ENCODE data around the gene VCAM1. TPM values are rescaled to one million over a fixed set of nuclear protein-coding genes. Genes with fewer than 3 reads are reported as not detected.

VCAM1 gene
- total RNA-seq, 3 donors from 2014 or later (not counting 1 experiment from before 2014, with no cell fraction given): 0.12 to 0.15 TPM; not detected in 1

DNA sequence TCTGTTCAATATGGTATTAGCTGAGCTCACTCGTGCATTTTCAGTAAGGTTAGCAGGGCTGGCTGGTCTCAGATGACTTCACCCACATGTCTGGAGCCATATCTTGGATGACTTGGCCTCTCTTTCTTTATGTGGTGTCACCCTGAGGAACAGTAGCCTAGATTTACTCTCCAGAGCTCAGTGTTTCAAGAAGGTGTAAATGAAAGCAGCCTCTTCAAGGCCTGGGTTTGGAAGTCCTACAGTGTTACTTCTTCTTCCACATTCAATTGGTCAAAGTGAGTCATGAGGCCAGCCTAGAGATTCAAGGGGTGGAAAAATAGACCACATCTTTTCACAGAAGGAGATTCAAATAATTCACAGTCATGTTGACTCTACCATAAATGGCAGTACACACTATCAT is 12.2 kb downstream of the VCAM1 start:
- DNase-seq (no peak), ATAC-seq (no peak)
- H3K9me3 Mint-ChIP-seq: no peaks in the 10 kb centered on the region
- H3K27me3 Mint-ChIP-seq (ENCODE audit: low read depth in 2 of 2): peaks cover 8 to 43% of the 10 kb centered on the region in 2 donors
- Histone ChIP-seq H3K4me3 (ENCODE audit: low read length) (no peak overlapping the region), H3K4me1 (ENCODE audit: control insufficient read depth, insufficient read depth, low read length) (no peaks in the 10 kb centered on the region), H3K27ac (ENCODE audit: low read length) (no peak overlapping the region), H3K36me3 (ENCODE audit: control insufficient read depth, insufficient read depth, low read length) (no peaks in the 10 kb centered on the region), H3K27me3 (ENCODE audit: control insufficient read depth, insufficient read depth, low read length) (no peaks in the 10 kb centered on the region), H3K9me3 (ENCODE audit: control insufficient read depth, insufficient read depth, low read length) (no peaks in the 10 kb centered on the region)
- TF ChIP-seq CTCF (IDR thresholded peaks at IDR 0.05): no peak
- no peak overlapping the region for H3K27ac Mint-ChIP-seq
- intact Hi-C loops (cut with micrococcal nuclease): no loop called here
- H3K4me1 Mint-ChIP-seq: no peaks in the 10 kb centered on the region
- H3K4me3 Mint-ChIP-seq: no peak overlapping the region
- WGBS (ENCODE audit: insufficient coverage): 90% methylated on average over 1 of the region's 1 CpG
- no peaks in the 10 kb centered on the region for H3K36me3 Mint-ChIP-seq

DNA sequence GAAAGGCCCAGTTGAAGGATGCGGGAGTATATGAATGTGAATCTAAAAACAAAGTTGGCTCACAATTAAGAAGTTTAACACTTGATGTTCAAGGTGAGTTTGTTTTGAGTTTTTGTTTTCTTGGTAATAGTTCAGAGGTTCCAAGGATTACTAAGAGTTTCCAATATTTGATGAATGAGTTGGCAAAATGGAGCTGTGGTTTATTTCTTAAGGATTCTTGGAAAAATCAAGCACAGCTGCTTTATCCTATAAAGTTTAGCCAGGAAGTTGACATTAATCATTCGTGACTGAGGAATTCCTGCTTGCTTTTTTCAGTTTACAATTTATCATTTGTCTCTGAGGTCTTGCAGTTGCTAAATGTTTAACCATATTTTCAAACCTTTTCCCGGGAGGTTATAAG is 15.1 kb downstream of the VCAM1 start:
- intact Hi-C loops (cut with micrococcal nuclease): no loop called here
- ATAC-seq: no peak
- DNase-seq: no peak
- no peaks in the 10 kb centered on the region for H3K4me1 Mint-ChIP-seq
- H3K27ac Mint-ChIP-seq: no peak overlapping the region
- 77% methylated on average over 2 of the region's 3 CpGs for WGBS (ENCODE audit: insufficient coverage)
- peaks cover under 1 to 42% of the 10 kb centered on the region in 2 donors for H3K27me3 Mint-ChIP-seq (ENCODE audit: low read depth in 2 of 2)
- no peak overlapping the region for H3K4me3 ChIP-seq (ENCODE audit: low read length)
- H3K4me1 ChIP-seq (ENCODE audit: control insufficient read depth, insufficient read depth, low read length): no peaks in the 10 kb centered on the region
- no peak for TF ChIP-seq CTCF (IDR thresholded peaks at IDR 0.05)
- no peak overlapping the region for H3K27ac ChIP-seq (ENCODE audit: low read length)
- H3K9me3 Mint-ChIP-seq: no peaks in the 10 kb centered on the region
- H3K36me3 ChIP-seq (ENCODE audit: control insufficient read depth, insufficient read depth, low read length): no peaks in the 10 kb centered on the region
- H3K36me3 Mint-ChIP-seq: no peaks in the 10 kb centered on the region
- no peaks in the 10 kb centered on the region for H3K9me3 ChIP-seq (ENCODE audit: control insufficient read depth, insufficient read depth, low read length)
- no peaks in the 10 kb centered on the region for H3K27me3 ChIP-seq (ENCODE audit: control insufficient read depth, insufficient read depth, low read length)
- no peak overlapping the region for H3K4me3 Mint-ChIP-seq

- H3K9me3 Mint-ChIP-seq: no peaks in the 10 kb centered on the region
- H3K36me3 Mint-ChIP-seq: no peaks in the 10 kb centered on the region
- no peak overlapping the region for H3K27ac Mint-ChIP-seq
- intact Hi-C loops (cut with micrococcal nuclease): no loop called here
- no peak overlapping the region for H3K4me3 Mint-ChIP-seq
- no peaks in the 10 kb centered on the region for H3K27me3 ChIP-seq (ENCODE audit: control insufficient read depth, insufficient read depth, low read length)
- no peak for TF ChIP-seq CTCF (IDR thresholded peaks at IDR 0.05)
- H3K4me1 ChIP-seq (ENCODE audit: control insufficient read depth, insufficient read depth, low read length): no peaks in the 10 kb centered on the region
- no peaks in the 10 kb centered on the region for H3K9me3 ChIP-seq (ENCODE audit: control insufficient read depth, insufficient read depth, low read length)
- H3K27ac ChIP-seq (ENCODE audit: low read length): no peak overlapping the region
- H3K36me3 ChIP-seq (ENCODE audit: control insufficient read depth, insufficient read depth, low read length): no peaks in the 10 kb centered on the region
- no peak overlapping the region for H3K4me3 ChIP-seq (ENCODE audit: low read length)
- peaks cover 0 to 42% of the 10 kb centered on the region in 2 donors for H3K27me3 Mint-ChIP-seq (ENCODE audit: low read depth in 2 of 2)
- no peak for DNase-seq
- ATAC-seq: no peak
- H3K4me1 Mint-ChIP-seq: no peaks in the 10 kb centered on the region
- 100% methylated on average over 1 of the region's 3 CpGs for WGBS (ENCODE audit: insufficient coverage)
Observed at GRCh38 chr1:100735244-100735643, 15.7 kb downstream of the VCAM1 start.

DNA sequence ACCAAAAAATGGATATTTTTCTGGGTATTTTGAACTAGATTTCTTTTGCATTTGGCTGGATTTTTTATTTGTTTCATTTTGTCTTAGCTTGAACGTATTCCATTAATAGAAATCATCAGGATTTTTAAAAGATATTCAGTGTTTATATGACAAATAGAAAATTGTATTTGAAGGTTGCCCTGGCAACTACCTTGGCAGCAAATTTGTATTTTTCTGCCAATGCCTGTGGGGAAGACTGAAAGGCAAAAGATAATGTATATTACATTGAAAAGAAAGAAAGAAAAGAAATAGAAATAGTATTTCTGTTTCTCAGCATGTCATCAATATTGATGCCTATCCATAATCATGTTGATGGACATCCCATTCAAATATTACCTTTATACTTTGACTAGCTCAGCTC is 16.8 kb downstream of the VCAM1 start:
- H3K4me1 Mint-ChIP-seq: no peaks in the 10 kb centered on the region
- H3K36me3 ChIP-seq (ENCODE audit: control insufficient read depth, insufficient read depth, low read length): no peaks in the 10 kb centered on the region
- no peaks in the 10 kb centered on the region for H3K9me3 Mint-ChIP-seq
- no peak for TF ChIP-seq CTCF (IDR thresholded peaks at IDR 0.05)
- ATAC-seq (no peak), DNase-seq (no peak)
- no peak overlapping the region for H3K27ac ChIP-seq (ENCODE audit: low read length)
- H3K4me1 ChIP-seq (ENCODE audit: control insufficient read depth, insufficient read depth, low read length): no peaks in the 10 kb centered on the region
- H3K27me3 ChIP-seq (ENCODE audit: control insufficient read depth, insufficient read depth, low read length): no peaks in the 10 kb centered on the region
- no peak overlapping the region for H3K27ac Mint-ChIP-seq
- H3K36me3 Mint-ChIP-seq: no peaks in the 10 kb centered on the region
- H3K4me3 Mint-ChIP-seq: no peak overlapping the region
- intact Hi-C loops (cut with micrococcal nuclease): no loop called here
- WGBS (ENCODE audit: insufficient coverage): 100% methylated on average over 1 of the region's 1 CpG
- H3K4me3 ChIP-seq (ENCODE audit: low read length): no peak overlapping the region
- H3K27me3 Mint-ChIP-seq (ENCODE audit: low read depth in 2 of 2): peaks cover 0 to 38% of the 10 kb centered on the region in 2 donors
- H3K9me3 ChIP-seq (ENCODE audit: control insufficient read depth, insufficient read depth, low read length): no peaks in the 10 kb centered on the region

Data from natural killer cell (primary cell).